Neural cell (in vitro differentiated cells): ENCODE data around the gene PLXNC1. TPM values are rescaled to one million over a fixed set of nuclear protein-coding genes. Genes with fewer than 3 reads are reported as not detected.

ENCODE experiments used
- H2AFZ ChIP-seq: fragments of 200-600, 300-800 bp; sonication (generic), shearing (Covaris generic); 2 replicates; pipeline ENCODE4 v1.6.0; 2014; ENCODE audit warnings: low read depth, mild to moderate bottlenecking, antibody characterized with exemption, low read length, moderate library complexity
- H3F3A ChIP-seq: fragments of 200-600 bp; shearing (Covaris generic); 2 replicates; pipeline ENCODE4 v1.6.1; 2016; ENCODE audit warnings: mild to moderate bottlenecking, moderate library complexity, mixed read lengths, antibody characterized with exemption, low read length; ENCODE audit not compliant: insufficient read depth, poor library complexity, severe bottlenecking
- H3K27ac ChIP-seq: fragments of 200-600, 300-800 bp; sonication (generic), shearing (Covaris generic); 2 replicates; pipeline ENCODE4 v1.5.1; 2014; ENCODE audit warnings: mild to moderate bottlenecking, low read length, moderate library complexity
- H3K27me3 ChIP-seq: fragments of 300-800, 200-600 bp; sonication (generic), shearing (Covaris generic); 2 replicates; pipeline ENCODE4 v1.6.0; 2014; ENCODE audit warnings: mild to moderate bottlenecking, low read depth, low read length, moderate library complexity; ENCODE audit not compliant: insufficient read depth
- H3K36me3 ChIP-seq: fragments of 300-800, 200-600 bp; sonication (generic), shearing (Covaris generic); 2 replicates; pipeline ENCODE4 v1.5.1; 2014; ENCODE audit warnings: mild to moderate bottlenecking, antibody characterized with exemption, low read length, moderate library complexity; ENCODE audit not compliant: insufficient read depth
- H3K4me2 ChIP-seq: fragments of 300-800, 200-600 bp; sonication (generic), shearing (Covaris generic); 2 replicates; pipeline ENCODE4 v1.6.0; 2014; ENCODE audit warnings: mild to moderate bottlenecking, low read length
- H3K4me3 ChIP-seq: fragments of 300-800, 200-600 bp; sonication (generic), shearing (Covaris generic); 2 replicates; pipeline ENCODE4 v1.5.1; 2014; ENCODE audit warnings: mild to moderate bottlenecking, low read length, moderate library complexity
- H3K79me2 ChIP-seq: fragments of 200-600 bp; shearing (Covaris generic); replicated peaks from 2 replicates; pipeline ENCODE4 v1.6.0; 2014; ENCODE audit warnings: mild to moderate bottlenecking, low read length, moderate library complexity; ENCODE audit not compliant: insufficient read depth
- H3K9ac ChIP-seq: fragments of 300-800, 200-600 bp; sonication (generic), shearing (Covaris generic); 2 replicates; pipeline ENCODE4 v1.6.1; 2016; ENCODE audit warnings: mild to moderate bottlenecking, low read length, mixed read lengths
- H3K9me2 ChIP-seq: fragments of 200-600 bp; shearing (Covaris generic); 2 replicates; pipeline ENCODE4 v1.6.1; 2016; ENCODE audit warnings: mild to moderate bottlenecking, low read length, mixed read lengths; ENCODE audit not compliant: insufficient read depth
- H3K9me3 ChIP-seq: fragments of 200-600, 300-800 bp; sonication (generic), shearing (Covaris generic); 2 replicates; pipeline ENCODE4 v1.6.1; 2016; ENCODE audit warnings: mild to moderate bottlenecking, mixed run types, low read length, moderate library complexity, mixed read lengths
- H4K20me1 ChIP-seq: fragments of 200-600 bp; shearing (Covaris generic); 2 replicates; pipeline ENCODE4 v1.6.1; 2016; ENCODE audit warnings: mild to moderate bottlenecking, mixed run types; ENCODE audit not compliant: insufficient read depth
- CTCF ChIP-seq: fragments of 450-650 bp; IDR thresholded peaks from 2 replicates; pipeline ENCODE4 v1.5.1; 2014; ENCODE audit warnings: antibody characterized with exemption, mild to moderate bottlenecking, moderate library complexity; ENCODE audit not compliant: poor library complexity, severe bottlenecking
- EP300 ChIP-seq: fragments of 450-650 bp; conservative IDR thresholded peaks from 2 replicates; pipeline ENCODE4 v1.6.1; 2014; ENCODE audit warnings: antibody characterized with exemption, mild to moderate bottlenecking, moderate library complexity; ENCODE audit not compliant: poor library complexity, severe bottlenecking
- EZH2 ChIP-seq: fragments of 200-600, 300-800 bp; shearing (Covaris generic), sonication (generic); IDR thresholded peaks from 2 replicates; pipeline ENCODE4 v1.6.1; 2014; ENCODE audit warnings: antibody characterized with exemption, low read length, borderline replicate concordance, mild to moderate bottlenecking; ENCODE audit not compliant: insufficient read depth, poor library complexity, severe bottlenecking
- MXI1 ChIP-seq: fragments of 450-650 bp; conservative IDR thresholded peaks from 2 replicates; pipeline ENCODE4 v1.6.1; 2014; ENCODE audit warnings: antibody characterized with exemption, mild to moderate bottlenecking; ENCODE audit not compliant: poor library complexity, severe bottlenecking
- POLR2AphosphoS5 ChIP-seq: IDR thresholded peaks from 2 replicates; pipeline ENCODE4 v1.6.1; 2012
- RAD21 ChIP-seq: fragments of 450-650 bp; conservative IDR thresholded peaks from 2 replicates; pipeline ENCODE4 v1.6.1; 2014; ENCODE audit warnings: antibody characterized with exemption, mild to moderate bottlenecking, moderate library complexity
- REST ChIP-seq: IDR thresholded peaks from 2 replicates; pipeline ENCODE4 v1.6.1; 2012; ENCODE audit warnings: borderline replicate concordance
- SMC3 ChIP-seq: fragments of 450-650 bp; conservative IDR thresholded peaks from 2 replicates; pipeline ENCODE4 v1.6.1; 2014; ENCODE audit warnings: antibody characterized with exemption, mild to moderate bottlenecking, moderate library complexity; ENCODE audit not compliant: poor library complexity
- TAF1 ChIP-seq: IDR thresholded peaks from 2 replicates; pipeline ENCODE4 v1.6.1; 2012; ENCODE audit warnings: low read depth
- polyA plus RNA-seq: library from polyadenylated mRNA; depleted of rRNA; stranded (reverse); fragments of >200 nt; gene quantifications from 2 replicates; pipeline ENCODE4 v1.2.3, GENCODE V29; 2014

PLXNC1 gene
- polyA plus RNA-seq, 1 donor from 2014 or later: 76.3 TPM

GRCh38 chr12:94299846-94300245 lies 151.5 kb downstream of the PLXNC1 start:
- no peak overlapping the region for H2AFZ ChIP-seq
- TF ChIP-seq POLR2AphosphoS5: no peak

GRCh38 chr12:94304012-94304411 lies 155.6 kb downstream of the PLXNC1 start:
- H3K79me2 ChIP-seq: no peaks in the 10 kb centered on the region
- no peaks in the 10 kb centered on the region for H3K9me3 ChIP-seq
- H3K36me3 ChIP-seq: peaks cover 26% of the 10 kb centered on the region
- no peaks in the 10 kb centered on the region for H3K9me2 ChIP-seq
- H2AFZ ChIP-seq: no peak overlapping the region
- no peak overlapping the region for H3K4me2 ChIP-seq
- H4K20me1 ChIP-seq: no peaks in the 10 kb centered on the region
- no peaks in the 10 kb centered on the region for H3F3A ChIP-seq
- H3K4me3 ChIP-seq: no peak overlapping the region
- no peak overlapping the region for H3K9ac ChIP-seq
- no peak overlapping the region for H3K27ac ChIP-seq
- H3K27me3 ChIP-seq: no peaks in the 10 kb centered on the region
- no peak for TF ChIP-seq RAD21

More at GRCh38 chr12:94299846-94300245, 151.5 kb downstream of the PLXNC1 start:
- Histone ChIP-seq H3F3A (no peaks in the 10 kb centered on the region), H3K9ac (no peak overlapping the region), H3K9me3 (no peaks in the 10 kb centered on the region), H3K79me2 (no peaks in the 10 kb centered on the region), H3K36me3 (peaks cover 47% of the 10 kb centered on the region), H4K20me1 (no peaks in the 10 kb centered on the region), H3K27me3 (no peaks in the 10 kb centered on the region), H3K4me3 (no peak overlapping the region), H3K4me2 (no peak overlapping the region), H3K27ac (no peak overlapping the region), H3K9me2 (no peaks in the 10 kb centered on the region)

GRCh38 chr12:94304566-94305061 lies 156.2 kb downstream of the PLXNC1 start:
- Histone ChIP-seq H3K27me3 (no peaks in the 10 kb centered on the region), H4K20me1 (no peaks in the 10 kb centered on the region), H3K9me2 (no peaks in the 10 kb centered on the region), H3K9ac (no peak overlapping the region), H2AFZ (no peak overlapping the region), H3K79me2 (no peaks in the 10 kb centered on the region), H3K4me2 (no peak overlapping the region), H3K27ac (no peak overlapping the region), H3K4me3 (no peak overlapping the region), H3F3A (no peaks in the 10 kb centered on the region), H3K9me3 (no peaks in the 10 kb centered on the region), H3K36me3 (peaks cover 21% of the 10 kb centered on the region)
- TF ChIP-seq POLR2AphosphoS5: no peak
- TF ChIP-seq RAD21: no peak
- TF ChIP-seq MXI1: no peak
- no peak for TF ChIP-seq TAF1
- no peak for TF ChIP-seq EZH2
- TF ChIP-seq SMC3: no peak
- TF ChIP-seq REST: no peak
- TF ChIP-seq EP300: no peak
- no peak for TF ChIP-seq CTCF
